ENCODE measurements around the gene TEX26. TPM values are rescaled to one million over a fixed set of nuclear protein-coding genes. Genes with fewer than 3 reads are reported as not detected.

Gene TEX26
- not detected for total RNA-seq

- DNase-seq = no peak
Observed at GRCh38 chr13:30932481-30933353, at the start of gene TEX26. TEX26 (plus strand) TSS chr13:30932656; CDS start chr13:30932716, 60 bp downstream.

GRCh38 chr13:30882996-30883766, 49.3 kb upstream of the TEX26 start:
- DNase-seq = no peak

- DNase-seq = no peak
Observed at GRCh38 chr13:30884543-30884942, 47.9 kb upstream of the TEX26 start.

- DNase-seq = no peak
Observed at GRCh38 chr13:30889196-30889690, 43.2 kb upstream of the TEX26 start.

- no peak for DNase-seq
Observed at GRCh38 chr13:30892966-30893365, 39.5 kb upstream of the TEX26 start.

GRCh38 chr13:30895773-30896172, 36.7 kb upstream of the TEX26 start:
- DNase-seq = no peak

GRCh38 chr13:30898070-30898469, 34.4 kb upstream of the TEX26 start:
- DNase-seq = no peak

GRCh38 chr13:30898678-30899241, 33.7 kb upstream of the TEX26 start:
- no peak for DNase-seq

- no peak for DNase-seq
Observed at GRCh38 chr13:30900436-30900835, 32.0 kb upstream of the TEX26 start.

GRCh38 chr13:30900952-30901749, 31.3 kb upstream of the TEX26 start:
- no peak for DNase-seq

GRCh38 chr13:30904043-30904442, 28.4 kb upstream of the TEX26 start:
- DNase-seq = no peak

GRCh38 chr13:30905932-30906383, 26.5 kb upstream of the TEX26 start, which contains the start of gene MEDAG:
MEDAG (plus strand) TSS chr13:30906271; CDS start chr13:30906516, 245 bp downstream.
- DNase-seq = no peak

GRCh38 chr13:30906411-30907051, 25.9 kb upstream of the TEX26 start:
- DNase-seq = no peak

GRCh38 chr13:30907121-30907861, 25.2 kb upstream of the TEX26 start:
- no peak for DNase-seq

- no peak for DNase-seq
Observed at GRCh38 chr13:30908416-30908980, 24.0 kb upstream of the TEX26 start.

- DNase-seq = no peak
Observed at GRCh38 chr13:30910676-30911075, 21.8 kb upstream of the TEX26 start.

GRCh38 chr13:30915691-30916541, 16.5 kb upstream of the TEX26 start:
- DNase-seq = no peak

GRCh38 chr13:30916991-30917390, 15.5 kb upstream of the TEX26 start:
- no peak for DNase-seq

GRCh38 chr13:30918662-30919405, 13.6 kb upstream of the TEX26 start:
- no peak for DNase-seq
